Testis (tissue), 3 donors: ENCODE measurements around the gene BAIAP2. TPM values are rescaled to one million over a fixed set of nuclear protein-coding genes. Genes with fewer than 3 reads are reported as not detected.

Experiments used
- DNase-seq: peaks from one replicate; pipeline ENCODE4 v3.0.0-alpha.2; 2019
- H3K27ac ChIP-seq, 2 donors: fragments of 200-600 bp; sonication (generic); one replicate each; pipeline ENCODE4 v1.5.1; 2019
- H3K27me3 ChIP-seq: fragments of 200-600 bp; sonication (generic); one replicate; pipeline ENCODE4 v1.5.1; 2019
- H3K36me3 ChIP-seq: fragments of 200-600 bp; sonication (generic); one replicate; pipeline ENCODE4 v1.5.1; 2017; ENCODE audit warnings: low read depth; ENCODE audit errors: missing control alignments
- H3K4me1 ChIP-seq: fragments of 200-600 bp; sonication (generic); one replicate; pipeline ENCODE4 v1.5.1; 2019
- H3K4me3 ChIP-seq, 2 donors: fragments of 200-600 bp; sonication (generic); one replicate each; pipeline ENCODE4 v1.5.1; 2017 to 2019
- H3K9me3 ChIP-seq: fragments of 200-600 bp; sonication (generic); one replicate; pipeline ENCODE4 v1.5.1; 2017
- CTCF ChIP-seq, 3 experiments: fragments of 450-650 bp in 2 of 3; fragments of 200-600 bp in 1 of 3; sonication (generic) in 1 of 3; IDR thresholded peaks; one replicate each; pipeline ENCODE4 v1.5.1; 2016 to 2019; ENCODE audit warnings: antibody characterized with exemption in 3 of 3, mild to moderate bottlenecking in 2 of 3, moderate library complexity in 1 of 3
- POLR2A ChIP-seq: fragments of 450-650 bp; IDR thresholded peaks from one replicate; pipeline ENCODE4 v1.6.1; 2017; ENCODE audit warnings: antibody characterized with exemption, mild to moderate bottlenecking, moderate library complexity
- WGBS, 2 donors: methylation state at CpG; one replicate each; pipeline ENCODE4 v1.1.5; 2018; 5-methylcytosine and 5-hydroxymethylcytosine counted together
- intact Hi-C: fragments of 100-400 bp; cut with DNase I; formaldehyde crosslinking; loops from one replicate; pipeline ENCODE4 v1.15.1; 2023; ENCODE audit warnings: low total_unique reads
- polyA plus RNA-seq: library from polyadenylated mRNA; stranded (reverse); fragments of 350-450 nt; fragmentation: Illumina TruSeq; extraction: RNeasy Lipid Tissue Mini Kit (QIAGEN cat#74804); gene quantifications from one replicate; pipeline ENCODE4 v1.2.3, GENCODE V29; 2014; ENCODE audit warnings: low read depth, low replicate concordance; ENCODE audit not compliant: insufficient read depth
- total RNA-seq, 2 donors: library from RNA; depleted of rRNA; stranded (reverse); fragments of >200 nt; gene quantifications; one replicate each; pipeline ENCODE4 v1.2.3, GENCODE V29; 2016

BAIAP2 gene
- total and polyA plus RNA-seq, 3 donors from 2014 or later, result 36.7 to 67.5 (median 67.3) TPM

DNA sequence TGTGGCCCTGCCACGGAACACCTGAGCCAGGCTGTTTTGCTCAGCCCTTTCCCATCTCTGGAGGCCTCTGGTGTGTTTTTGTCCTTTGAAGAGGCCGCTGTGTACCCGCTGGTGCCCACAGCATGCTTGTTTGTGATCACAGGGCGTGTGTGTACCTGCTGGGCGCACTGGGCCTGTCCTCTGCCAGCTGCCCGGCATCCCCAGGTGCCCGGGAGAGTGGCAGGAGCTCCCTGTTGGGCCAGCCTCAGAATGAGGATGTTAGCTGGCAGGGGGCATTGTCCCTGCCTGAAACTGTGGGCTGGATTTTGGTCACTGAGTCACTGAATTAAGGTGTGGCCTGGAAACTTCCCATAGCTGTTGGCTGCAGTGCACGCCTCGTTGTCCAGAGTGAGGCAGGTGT lies 31.1 kb downstream of the BAIAP2 start:
- H3K4me3 ChIP-seq, result no peak overlapping the region
- H3K36me3 ChIP-seq, result no peaks in the 10 kb centered on the region
- no peak for TF ChIP-seq CTCF (IDR thresholded peaks at IDR 0.05)
- TF ChIP-seq POLR2A, result no peak
- no peaks in the 10 kb centered on the region for H3K27me3 ChIP-seq
- DNase-seq, result no peak
- peaks cover 3% of the 10 kb centered on the region for H3K4me1 ChIP-seq
- intact Hi-C loops, result no loop called here
- H3K27ac ChIP-seq, result no peak overlapping the region
- no peaks in the 10 kb centered on the region for H3K9me3 ChIP-seq
- WGBS, 2 donors, result 94 to 97% methylated on average over 6 to 9 of the region's 9 CpGs

DNA sequence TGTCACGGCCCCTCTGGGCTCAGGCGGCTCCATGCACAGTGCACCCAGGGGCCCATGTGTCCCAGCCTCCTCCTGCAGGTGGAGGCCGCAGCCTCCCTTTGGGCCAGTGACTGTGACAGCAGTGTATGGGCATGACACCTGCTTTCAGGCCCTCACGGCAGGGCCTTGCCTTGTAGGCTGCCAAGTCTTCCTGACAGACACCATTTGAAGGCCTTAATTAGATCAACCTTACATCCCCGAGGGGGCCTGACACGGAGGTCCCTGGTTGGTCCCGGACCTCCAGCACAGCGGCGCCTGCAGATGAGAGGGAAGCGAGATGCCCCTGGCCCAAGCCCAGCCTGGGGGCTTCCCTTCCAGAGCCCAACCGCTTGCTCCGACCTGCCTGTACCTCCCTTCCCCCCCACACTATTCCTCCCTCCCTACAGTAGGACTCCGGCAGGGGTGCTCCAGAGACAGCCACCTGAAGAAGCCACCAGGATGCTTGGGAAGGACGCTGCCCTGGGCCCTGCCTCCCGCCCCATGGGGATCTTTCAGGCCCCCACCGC lies 31.9 kb downstream of the BAIAP2 start:
- Histone ChIP-seq H3K9me3 (no peaks in the 10 kb centered on the region), H3K27me3 (no peaks in the 10 kb centered on the region), H3K4me3 (no peak overlapping the region), H3K4me1 (peaks cover 3% of the 10 kb centered on the region), H3K36me3 (no peaks in the 10 kb centered on the region), H3K27ac (no peak overlapping the region)
- 77 to 95% methylated on average over 8 to 15 of the region's 16 CpGs for WGBS, 2 donors
- intact Hi-C loops, result no loop called here
- no peak for TF ChIP-seq POLR2A
- no peak for TF ChIP-seq CTCF (IDR thresholded peaks at IDR 0.05)
- DNase-seq, result no peak

DNA sequence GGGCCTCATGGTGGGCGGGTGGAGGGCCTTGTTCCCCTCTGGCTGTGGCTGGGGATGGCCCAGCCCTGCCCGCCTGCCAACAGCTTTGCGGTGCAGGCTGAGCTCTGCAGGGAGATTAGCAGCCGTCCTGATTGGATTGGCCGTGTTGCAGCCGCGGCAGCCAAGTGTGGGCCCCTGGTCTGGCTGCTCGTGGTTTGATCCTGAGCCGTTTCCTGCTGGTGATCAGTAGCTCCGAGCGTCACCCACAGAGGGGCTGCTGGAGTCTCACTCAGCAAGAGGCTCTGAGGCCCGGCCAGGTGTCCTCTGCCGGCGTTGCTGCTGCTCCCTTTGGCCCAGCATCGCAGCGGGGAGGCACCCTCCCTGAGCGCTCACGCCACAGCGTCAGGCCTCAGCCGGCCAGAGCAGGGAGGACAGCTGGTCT lies 32.5 kb downstream of the BAIAP2 start:
- Histone ChIP-seq H3K4me3 (no peak overlapping the region), H3K27ac (no peak overlapping the region), H3K4me1 (peaks cover 3% of the 10 kb centered on the region), H3K27me3 (no peaks in the 10 kb centered on the region), H3K9me3 (no peaks in the 10 kb centered on the region), H3K36me3 (no peaks in the 10 kb centered on the region)
- intact Hi-C loops, result no loop called here
- WGBS, 2 donors, result 81% methylated on average over 20 of the region's 20 CpGs; no CpG with 5 or more reads in 1 of the 2 donors
- TF ChIP-seq POLR2A (no peak), CTCF (IDR thresholded peaks at IDR 0.05) (no peak)
- DNase-seq, result no peak

DNA sequence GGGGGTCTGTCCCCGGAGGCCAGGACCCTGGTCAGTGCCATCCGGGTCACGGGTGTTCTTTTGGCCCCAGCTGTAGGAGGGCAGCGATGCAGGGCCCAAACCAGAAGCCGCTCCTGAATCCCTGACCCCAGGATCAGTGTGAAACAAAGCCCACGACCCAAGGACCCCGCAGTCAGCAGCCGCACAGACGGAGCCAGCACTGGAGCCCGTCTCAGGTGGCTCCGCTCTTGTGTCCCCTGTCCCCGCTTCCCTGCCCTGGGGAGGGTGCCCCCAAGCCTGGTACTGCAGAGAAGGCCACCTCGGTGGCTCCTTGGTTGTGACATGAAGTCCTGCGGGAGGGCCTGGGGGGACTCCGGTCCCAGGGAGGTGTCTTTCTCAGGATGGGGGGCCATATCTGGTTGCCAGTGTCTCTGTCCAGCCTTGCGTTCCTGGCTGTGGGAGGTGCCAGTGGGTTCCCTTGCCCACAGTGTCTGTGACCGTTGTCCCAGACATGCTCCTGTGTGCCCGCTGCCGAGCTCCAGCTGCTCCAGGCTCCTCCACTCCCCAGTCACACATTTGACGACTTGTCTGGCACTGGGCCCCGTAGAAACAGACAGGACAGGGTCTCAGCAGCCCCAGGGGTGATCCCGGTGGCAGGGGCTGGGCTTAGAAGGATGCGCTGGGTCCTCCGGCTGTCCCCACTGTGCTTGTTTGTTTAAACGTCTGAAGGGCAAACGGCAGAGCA lies 33.6 kb downstream of the BAIAP2 start:
- Histone ChIP-seq H3K36me3 (no peaks in the 10 kb centered on the region), H3K27me3 (no peaks in the 10 kb centered on the region), H3K4me3 (no peak overlapping the region), H3K9me3 (no peaks in the 10 kb centered on the region), H3K27ac (no peak overlapping the region), H3K4me1 (peaks cover 3% of the 10 kb centered on the region)
- TF ChIP-seq CTCF (IDR thresholded peaks at IDR 0.05) (no peak), POLR2A (no peak)
- intact Hi-C loops, result no loop called here
- WGBS, 2 donors, result 88 to 92% methylated on average over 10 to 26 of the region's 26 CpGs
- DNase-seq, result no peak
